Myocyte (in vitro differentiated cells): ENCODE data around the gene C9. TPM values are rescaled to one million over a fixed set of nuclear protein-coding genes. Genes with fewer than 3 reads are reported as not detected.
A peak's percentile ranks its signal among the peaks of the same experiment; 100 is the strongest.
"Not testable (repeated sequence)": the region's sequence is repeated elsewhere in the genome, so short reads cannot be mapped to it uniquely, and the experiment has no call there.

ENCODE experiments used
- DNase-seq: peaks from one replicate; pipeline ENCODE4 v3.0.0-alpha.2; 2012; ENCODE audit warnings: low read depth
- polyA plus RNA-seq: library from polyadenylated mRNA; unstranded; fragments of >200 nt; gene quantifications from one replicate; pipeline ENCODE4 v1.2.1, GENCODE V29; 2012; ENCODE audit warnings: missing spikeins
- total RNA-seq: library from RNA; depleted of rRNA; stranded (reverse); fragments of >200 nt; gene quantifications from 2 replicates; pipeline ENCODE4 v1.2.3, GENCODE V29; 2014

C9 gene
- total RNA-seq = not detected in 2 replicates
- polyA plus RNA-seq = 0.16 TPM

DNA sequence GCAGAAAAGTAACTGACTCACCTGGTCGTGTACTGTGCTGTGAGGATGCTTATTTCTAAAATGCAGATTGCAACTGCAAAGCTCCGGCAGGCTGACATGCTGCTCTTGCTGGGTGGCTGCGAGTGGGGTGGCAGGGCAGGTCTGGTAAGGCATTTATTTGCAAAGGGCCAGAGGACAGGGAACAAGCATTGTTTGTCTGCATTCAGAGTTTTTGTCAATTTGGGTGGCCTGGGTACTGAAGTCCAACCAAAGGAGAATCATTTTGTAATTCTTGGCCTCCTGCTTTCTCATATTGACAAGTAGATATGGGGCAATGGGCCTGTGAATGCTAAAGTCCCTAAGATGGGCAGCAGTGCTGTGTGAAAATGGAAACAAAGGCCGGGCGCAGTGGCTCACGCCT, at the start of gene C9:
C9 (minus strand) TSS at position 129 of the 400 bp plus-strand sequence; CDS start at position 98, 31 bp downstream.
- no peak for DNase-seq

DNA sequence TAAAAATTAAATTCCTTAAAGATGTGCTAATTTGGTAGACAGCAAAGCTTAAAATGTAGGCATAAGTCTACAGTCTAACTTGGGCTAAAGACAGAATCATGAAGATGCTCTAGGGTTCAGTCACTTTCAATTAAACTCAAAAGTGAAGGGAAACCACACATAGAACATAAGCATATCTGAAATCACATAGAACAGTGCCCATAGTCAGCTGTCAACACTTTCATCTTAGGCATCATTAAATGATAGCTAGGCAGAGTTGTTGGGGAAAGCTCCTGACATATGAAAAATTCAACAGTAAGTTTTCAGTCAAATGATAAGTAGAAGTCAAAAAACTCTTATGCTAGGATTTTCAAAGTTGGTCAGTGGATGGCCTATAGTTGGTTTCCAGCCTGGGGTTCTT, 49.5 kb upstream of the C9 start:
- no peak for DNase-seq

DNA sequence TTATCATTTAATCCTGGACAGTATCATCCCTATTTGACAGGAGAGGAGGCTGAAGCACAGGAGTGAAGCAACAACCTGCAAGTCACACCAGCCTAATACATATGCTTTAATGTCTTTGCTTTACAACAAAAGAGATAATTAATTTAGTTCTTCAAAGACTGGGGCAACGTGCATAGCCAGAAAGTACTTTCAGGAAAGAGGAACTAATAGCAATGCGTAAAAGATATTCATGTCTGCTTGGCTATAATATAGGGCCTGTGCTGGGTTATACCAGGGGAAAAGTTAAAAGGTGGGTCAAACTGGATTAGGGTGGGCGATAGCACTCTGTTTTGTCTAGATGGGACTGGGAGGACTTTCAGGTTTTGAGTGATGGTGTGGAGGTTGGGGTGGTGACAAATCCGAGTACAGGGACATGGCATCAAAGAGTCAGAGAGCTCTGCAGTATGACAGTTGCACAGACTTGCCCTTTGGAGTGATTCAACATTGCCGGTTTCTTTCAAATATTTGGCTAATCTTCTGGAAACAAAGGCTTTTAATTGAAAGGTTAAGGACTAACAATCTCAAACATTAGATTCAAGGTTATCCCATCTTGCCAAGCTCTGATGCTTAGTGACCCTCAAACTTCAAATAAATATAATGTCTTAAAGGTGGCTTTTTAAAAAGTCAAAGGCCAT, 48.6 kb upstream of the C9 start:
- DNase-seq = no peak

DNA sequence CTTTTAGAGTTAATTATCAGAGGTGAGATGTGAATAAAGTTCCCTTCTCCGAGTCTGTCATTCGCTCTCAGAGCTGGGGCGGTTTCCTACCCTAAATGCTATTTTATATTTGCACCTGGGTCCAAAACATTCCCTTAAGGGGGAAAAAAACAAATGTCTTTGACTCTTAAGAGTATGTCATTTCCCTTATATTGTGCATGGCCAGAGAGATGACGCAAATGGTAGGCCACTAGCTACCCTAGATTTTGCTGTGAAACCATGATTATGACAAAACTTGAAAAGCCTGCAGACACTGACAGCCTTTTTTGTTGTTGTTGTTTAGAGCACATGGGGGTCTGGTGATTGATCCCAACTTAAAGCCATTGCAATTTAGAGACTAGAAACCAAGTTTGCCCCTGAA, 47.7 kb upstream of the C9 start:
- DNase-seq = no peak

DNA sequence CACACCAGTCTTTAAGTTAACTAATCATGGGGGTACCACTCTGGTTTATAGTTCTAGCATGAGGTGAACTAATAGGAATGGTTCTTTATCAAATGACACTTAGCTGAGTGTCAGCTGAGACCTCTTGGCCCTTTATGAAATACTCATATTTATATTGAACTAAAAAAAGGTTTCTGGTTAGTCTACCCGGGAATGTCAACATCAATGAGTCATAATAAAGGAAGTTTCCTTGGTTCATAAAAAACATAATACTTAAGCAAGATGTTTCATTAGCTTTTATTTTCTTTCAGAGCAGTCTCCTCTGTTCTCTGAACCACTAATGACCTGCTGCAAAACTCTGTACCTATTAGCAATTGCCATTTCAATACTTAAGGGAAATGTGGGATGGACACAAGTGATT, 46.8 kb upstream of the C9 start:
- no peak for DNase-seq

DNA sequence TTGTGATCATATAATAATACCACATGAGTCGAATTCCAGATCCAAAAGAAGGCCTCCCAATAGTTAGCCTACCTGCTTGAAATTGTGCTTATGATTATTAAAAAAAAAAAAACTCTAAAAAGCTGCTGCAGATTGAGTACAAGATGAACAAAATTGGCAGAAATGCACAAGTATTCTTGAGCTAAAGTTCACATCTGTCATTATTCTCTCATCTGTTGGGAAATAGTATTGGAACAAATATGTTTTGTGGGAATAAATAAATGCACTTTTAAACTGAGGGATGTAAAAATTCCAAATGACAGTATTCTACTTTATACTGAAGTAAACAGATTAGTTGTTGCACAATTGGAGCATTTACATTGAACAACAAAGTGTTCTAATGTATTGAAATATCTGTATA, 44.7 kb upstream of the C9 start:
- no peak for DNase-seq

DNA sequence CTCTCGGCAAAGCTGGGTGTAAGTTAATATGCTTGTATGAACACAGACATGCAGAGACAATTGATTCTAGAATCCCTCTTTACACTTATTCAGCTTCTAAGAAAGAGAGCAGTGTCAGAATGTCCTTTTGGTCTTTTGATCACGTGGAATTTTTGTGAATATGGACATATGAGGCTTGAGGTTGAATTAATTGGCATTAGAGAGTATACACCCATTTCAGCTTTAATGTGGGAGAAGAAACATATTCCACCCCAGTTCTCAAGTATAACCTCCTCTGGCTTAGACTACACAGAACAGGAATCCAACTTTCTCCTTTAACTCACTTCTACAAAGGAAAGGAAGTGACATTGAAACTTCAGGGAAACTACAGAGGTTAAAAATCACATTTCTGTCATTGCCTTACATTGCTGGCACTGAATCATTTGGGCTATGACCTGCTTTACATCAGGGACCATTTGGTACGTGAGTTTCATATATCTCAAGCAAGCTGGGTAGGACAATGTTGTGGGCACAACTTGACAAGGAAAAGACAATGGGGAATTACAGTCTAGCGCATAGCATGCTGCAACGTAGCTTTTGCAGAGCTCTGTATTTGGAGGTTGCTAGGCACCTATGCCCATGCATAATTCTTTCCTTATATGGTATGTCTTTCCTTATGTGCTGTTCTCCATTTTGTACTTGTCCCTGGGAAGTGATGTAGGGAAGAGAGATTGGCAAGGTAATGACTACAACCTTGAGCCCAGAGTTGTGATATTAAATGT, 41.0 kb upstream of the C9 start:
- DNase-seq = no peak

DNA sequence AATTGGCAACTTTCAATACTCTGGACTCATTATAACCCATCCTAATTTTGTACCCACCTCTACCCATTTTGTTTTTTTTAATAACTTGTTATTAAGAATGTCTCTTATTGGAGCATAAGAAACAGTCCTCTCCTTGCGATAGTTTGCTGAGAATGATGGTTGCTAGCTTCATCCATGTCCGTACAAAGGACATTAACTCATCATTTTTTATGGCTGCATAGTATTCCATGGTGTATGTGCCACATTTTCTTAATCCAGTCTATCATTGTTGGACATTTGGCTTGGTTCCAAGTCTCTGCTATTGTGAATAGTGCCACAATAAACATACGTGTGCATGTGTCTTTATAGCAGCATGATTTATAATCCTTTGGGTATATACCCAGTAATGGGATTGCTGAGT, 39.5 kb upstream of the C9 start:
- DNase-seq = not testable (repeated sequence)

DNA sequence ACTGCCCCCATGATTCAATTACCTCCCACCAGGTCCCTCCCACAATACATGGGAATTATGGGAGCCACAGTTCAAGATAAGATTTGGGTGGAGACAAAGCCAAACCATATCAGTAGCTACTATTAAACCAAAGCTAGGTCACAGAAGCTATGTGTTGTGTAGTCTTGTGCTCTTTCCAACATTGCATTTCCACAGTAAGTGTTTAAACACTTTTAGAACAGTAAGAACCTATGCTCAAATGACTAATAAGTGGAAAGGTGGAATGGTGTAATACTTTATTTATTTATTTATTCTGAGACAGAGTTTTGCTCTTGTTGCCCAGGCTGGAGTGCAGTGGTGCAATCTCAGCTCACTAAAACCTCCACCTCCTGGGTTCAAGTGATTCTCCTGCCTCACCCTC, 37.8 kb upstream of the C9 start:
- DNase-seq = not testable (repeated sequence)

DNA sequence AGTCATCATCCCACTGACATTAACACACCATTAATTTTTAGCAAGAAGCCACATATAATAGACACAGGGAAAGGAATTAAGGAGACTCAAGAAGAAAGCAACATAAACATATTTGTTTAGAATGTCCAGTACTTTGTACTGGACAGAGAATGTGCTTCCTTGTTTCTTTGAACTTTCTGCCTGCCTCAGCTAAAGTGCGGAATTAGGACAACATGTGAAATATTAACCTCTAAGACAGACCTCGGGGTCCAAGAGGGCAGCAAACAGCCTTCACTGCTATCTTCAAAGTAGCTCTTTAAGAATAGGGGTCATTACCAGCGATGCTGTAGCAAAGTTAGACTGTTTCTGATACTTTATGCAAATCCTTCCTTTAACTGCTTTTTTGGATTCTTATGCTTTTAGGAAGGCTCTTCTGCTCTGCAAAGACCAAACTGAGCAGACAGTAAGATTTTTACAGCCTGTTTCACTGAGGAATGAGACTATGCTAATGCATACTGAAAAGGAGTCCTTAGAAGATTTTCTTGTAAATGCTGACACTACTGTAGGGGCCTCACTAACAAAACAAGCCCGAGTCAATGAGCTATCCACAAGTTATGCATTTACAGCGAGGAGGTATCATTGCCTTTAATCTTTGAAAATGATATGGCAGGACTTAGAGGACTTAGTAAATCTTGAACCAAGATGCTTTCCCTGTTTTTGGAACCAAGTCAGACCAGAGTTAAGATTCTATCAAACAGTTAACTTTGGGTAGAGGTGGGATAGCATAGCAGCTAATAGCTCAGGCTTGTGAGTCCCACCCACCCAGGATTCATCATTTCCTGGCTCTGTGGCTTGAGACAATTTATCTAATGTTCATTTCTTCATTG, 36.7 kb upstream of the C9 start:
- DNase-seq = no peak

DNA sequence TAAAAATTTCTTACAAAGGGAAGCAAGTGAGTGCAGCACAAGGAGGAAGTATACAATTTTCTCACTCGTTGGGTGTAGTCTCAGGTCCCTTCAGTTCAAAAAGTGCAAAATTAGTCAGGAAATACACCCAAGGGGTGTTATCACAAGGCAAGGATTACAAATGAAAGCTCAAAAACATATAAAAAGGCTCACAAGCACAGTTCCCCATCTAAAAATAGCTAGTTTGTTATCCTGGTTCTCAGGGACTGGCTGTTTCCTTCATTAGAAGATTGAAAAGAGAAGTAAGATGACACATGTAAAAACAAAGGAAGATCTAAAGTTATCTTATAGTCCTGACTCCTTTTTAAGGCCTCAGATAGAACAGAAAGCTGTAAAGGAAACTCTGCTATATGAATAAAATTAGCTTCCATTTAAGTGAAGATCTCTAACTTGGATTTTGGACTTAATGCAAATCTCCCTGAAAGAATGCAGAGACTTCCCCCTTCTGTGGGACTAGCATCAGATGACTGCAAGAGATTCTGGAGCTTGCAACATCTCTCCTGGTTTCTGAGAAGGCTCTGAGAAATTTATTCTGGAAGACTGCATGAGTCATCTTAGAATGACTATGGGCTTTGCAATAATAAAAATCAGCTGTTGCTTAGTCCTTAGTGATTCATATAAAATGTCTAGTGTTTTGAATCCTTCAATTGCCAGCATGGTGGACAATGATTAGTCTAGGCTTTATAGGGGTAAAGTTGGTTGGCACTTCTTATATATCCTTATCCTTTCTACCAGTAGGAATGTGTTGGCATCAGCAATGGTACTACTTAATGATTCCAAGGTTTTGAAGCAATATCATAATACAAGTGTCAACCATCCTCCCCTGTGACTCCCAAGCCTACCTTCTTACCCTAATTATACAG, 35.1 kb upstream of the C9 start:
- DNase-seq = peak; percentile 92

DNA sequence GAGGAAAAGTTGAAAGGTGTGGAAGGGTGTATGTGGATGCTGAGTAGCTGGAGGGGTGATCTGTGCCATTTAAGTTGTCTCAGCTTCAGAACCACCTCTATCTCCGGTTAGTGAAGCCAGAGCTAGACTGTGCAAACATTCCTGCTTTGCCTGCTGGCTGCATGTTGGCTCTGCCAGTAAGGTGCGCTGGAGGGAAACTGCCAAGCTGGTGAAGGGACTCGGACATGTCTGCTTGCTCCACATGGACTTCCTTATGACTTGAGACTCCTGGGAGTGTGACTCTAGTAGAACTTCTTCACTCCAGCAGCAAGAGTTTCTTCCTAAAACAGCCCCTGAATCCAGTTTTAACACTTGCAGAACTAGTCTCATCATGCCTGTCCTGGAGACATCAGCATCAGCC, 32.5 kb upstream of the C9 start:
- DNase-seq = no peak

DNA sequence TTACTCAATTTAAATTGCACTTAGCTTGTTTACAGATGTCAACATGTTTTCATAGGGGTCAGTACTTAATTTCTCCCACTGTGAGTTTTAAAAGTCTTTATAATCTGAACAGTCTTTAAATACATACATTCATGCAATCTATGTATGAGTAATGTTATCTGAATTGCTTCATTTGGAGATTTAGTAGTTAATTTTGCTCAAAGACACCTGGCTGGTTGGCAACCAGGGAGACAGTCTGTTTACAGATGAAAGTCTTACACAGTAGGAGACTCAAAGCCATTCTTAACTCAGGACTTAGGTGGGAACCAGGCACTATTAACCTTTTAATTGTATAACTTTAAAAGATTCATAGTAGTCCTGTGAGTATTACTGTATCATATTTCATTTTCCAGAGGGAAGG, 31.2 kb upstream of the C9 start:
- no peak for DNase-seq

DNA sequence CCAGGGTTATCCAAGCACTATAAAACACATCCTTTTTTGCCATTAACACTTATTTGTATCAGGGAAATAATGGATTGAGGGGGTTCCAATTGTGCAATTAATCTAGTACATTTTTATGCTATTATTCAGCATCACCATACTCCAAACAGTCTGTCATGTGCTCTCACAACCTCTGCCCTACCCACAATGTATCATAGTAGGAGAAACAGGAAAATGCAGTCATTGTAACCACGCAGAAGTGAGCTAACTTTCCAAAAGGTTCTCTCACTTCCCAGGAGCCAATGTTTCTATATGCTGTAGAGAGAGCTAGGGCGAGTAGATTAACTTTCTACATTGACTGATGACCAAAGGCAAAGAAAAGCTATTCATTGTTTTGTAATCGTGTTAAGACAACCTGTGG, 30.7 kb upstream of the C9 start:
- DNase-seq = peak; percentile 30

DNA sequence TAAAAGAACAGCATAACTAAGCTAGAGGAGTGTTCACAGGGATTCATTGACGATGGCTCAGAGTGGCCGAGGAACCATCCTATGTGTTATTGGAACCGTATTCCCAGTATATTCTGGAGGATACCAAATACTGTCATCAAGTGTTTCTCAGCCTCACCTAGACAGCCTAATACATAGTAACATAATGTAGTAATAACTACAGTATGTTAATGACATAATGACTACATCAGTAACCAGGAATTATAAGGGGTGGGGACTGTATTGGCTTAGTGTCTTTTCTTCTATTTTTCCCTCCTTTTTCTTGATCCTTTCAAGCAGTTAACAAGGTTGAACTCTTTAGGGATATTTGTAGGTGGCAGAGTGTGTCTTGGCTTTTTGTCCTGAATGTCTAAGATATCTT, 26.6 kb upstream of the C9 start:
- DNase-seq = no peak

DNA sequence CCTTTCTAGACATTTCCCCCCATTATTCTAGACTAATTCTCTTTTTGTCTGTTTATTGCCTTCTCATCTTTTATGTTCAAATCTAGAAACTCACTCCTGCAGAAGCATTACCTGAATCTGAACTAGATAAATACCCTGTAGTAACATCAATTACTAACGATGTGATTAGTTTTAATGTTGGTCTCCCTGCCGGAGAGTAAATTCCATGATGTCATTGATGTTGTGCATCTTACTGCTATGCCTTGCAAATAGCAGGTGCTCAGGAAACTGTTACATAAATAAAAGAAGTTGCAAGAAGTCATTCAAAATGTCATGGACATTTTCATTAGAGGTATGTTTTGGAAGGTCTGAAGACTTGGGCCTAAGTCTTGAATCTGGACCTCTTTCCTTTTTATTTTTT, 23.0 kb upstream of the C9 start:
- DNase-seq = no peak

DNA sequence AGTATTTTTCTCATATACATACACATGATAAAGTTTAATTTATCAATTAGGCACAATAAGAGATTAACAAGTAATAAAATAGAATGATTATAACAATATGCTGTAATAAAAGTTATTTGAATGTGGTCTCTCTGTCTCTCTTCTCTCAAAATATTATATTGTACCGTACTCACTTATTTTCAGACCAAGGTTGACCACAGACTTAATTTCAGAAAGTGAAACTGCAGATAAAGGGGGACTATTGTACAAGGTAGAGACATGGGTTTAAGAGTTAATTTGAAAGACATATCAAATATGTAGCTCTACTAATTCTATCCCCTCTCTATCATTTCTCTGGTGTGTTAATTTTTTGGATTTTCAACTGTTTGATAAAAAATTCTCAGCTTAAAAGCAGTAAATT, 20.0 kb upstream of the C9 start:
- no peak for DNase-seq

DNA sequence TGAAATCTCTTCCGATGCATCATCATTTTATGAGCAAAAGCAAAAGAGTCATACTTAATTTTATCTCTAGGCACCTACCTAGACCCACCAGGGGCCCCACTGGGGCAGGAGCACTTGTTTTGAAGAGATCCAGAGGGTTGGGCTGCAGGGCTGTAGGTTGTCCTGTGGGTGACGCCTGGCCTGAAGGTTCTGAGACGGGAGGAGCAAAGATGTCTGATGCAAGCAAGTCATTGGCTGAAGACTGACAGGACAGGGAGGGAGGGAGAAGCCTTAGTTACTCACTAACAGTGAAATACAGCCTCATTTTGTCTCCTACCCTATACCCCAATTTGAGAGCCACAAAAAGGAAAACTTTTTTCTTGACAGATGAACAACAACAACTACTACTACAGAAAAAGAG, 17.1 kb upstream of the C9 start:
- no peak for DNase-seq

DNA sequence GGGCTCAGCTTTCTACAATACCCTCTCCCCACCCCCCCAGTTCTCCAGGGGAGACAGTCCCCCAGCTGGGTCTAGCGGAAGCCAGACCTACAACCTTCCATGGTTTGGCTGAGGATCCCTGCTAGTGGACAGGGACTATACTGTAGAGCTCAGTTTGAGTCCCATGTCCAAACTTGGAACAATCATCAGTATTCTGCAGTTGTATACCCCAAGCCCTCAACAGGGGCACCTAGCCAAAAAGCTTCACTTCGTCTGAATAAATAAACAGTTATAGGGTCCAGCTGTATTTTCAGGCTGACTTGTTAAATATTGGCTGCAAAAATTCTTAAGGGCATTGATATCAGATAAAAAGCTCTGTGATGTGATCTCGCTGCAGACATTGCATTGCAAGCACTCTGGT, 15.4 kb upstream of the C9 start:
- DNase-seq = no peak

DNA sequence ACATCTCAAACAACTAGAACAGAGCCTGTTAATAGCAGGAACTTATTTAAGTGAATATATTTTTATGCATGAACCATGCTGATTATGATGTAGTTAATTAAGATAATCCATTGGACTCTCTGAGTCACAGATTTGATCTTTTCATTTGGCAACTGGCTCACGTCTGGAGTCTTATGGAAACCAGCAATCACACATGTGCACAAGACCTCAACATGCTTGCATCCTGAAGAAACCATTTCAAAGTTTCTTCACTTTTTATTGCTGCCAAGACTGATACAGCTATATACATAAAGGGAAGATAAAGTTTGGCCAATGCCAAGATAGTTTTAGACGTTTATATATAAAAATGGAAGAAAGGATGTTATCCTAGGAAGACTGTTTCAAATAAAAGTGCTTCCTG, 13.3 kb upstream of the C9 start:
- no peak for DNase-seq

DNA sequence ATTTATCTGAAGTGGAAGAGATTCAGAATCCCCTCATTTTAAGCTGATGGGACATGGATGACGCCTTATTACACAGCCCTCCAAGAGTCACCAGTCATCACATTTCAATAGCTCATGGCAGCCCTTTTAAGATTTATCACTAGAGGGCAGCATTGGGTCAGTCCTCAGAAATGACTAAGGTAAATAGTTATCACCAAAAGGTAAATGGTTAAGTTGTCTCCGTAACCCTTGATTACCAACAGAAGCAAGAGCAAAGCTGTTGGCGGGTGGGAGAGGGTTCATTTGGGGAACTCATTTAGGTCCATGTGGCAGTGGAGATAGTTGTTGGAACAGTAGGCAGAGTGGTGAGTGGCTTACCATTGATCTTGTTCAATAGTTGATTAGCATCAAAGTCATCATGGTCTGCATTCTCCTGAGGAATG, 12.0 kb upstream of the C9 start:
- DNase-seq = peak; percentile 64
